ENCODE results near the gene LRRC9. TPM values are rescaled to one million over a fixed set of nuclear protein-coding genes. Genes with fewer than 3 reads are reported as not detected.

Gene LRRC9
- total RNA-seq, 6 donors from 2014 or later = 0.30 TPM; not detected in 5

DNA sequence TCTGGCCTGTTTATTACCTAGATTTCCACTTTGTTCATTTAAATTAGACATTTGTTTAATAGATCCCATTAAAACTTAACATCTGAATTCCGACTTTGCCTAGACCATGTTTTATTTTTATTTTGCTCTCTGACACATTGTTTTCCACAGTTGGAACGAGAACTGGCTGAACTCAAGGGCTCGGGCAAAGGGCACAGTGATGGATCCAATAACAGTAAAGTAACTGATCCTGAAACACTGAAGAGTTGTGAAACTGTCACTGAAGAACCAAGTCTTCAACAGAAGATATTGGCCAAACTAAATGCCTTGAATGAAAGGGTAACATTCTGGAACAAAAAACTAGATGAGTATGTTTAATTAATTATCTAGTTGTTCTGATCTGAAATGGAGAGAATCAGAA, 39.7 kb downstream of the LRRC9 start:
- no peak overlapping the region for H3K4me3 ChIP-seq
- WGBS, 2 donors = 82% methylated on average over 3 of the region's 3 CpGs
- DNase-seq = no peak
- no peaks in the 10 kb centered on the region for H3K36me3 ChIP-seq
- TF ChIP-seq, protein P1, sequence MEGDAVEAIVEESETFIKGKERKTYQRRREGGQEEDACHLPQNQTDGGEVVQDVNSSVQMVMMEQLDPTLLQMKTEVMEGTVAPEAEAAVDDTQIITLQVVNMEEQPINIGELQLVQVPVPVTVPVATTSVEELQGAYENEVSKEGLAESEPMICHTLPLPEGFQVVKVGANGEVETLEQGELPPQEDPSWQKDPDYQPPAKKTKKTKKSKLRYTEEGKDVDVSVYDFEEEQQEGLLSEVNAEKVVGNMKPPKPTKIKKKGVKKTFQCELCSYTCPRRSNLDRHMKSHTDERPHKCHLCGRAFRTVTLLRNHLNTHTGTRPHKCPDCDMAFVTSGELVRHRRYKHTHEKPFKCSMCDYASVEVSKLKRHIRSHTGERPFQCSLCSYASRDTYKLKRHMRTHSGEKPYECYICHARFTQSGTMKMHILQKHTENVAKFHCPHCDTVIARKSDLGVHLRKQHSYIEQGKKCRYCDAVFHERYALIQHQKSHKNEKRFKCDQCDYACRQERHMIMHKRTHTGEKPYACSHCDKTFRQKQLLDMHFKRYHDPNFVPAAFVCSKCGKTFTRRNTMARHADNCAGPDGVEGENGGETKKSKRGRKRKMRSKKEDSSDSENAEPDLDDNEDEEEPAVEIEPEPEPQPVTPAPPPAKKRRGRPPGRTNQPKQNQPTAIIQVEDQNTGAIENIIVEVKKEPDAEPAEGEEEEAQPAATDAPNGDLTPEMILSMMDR (IDR thresholded peaks at IDR 0.05) = no peak
- TF ChIP-seq POLR2A (IDR thresholded peaks at IDR 0.05) (no peak), POLR2AphosphoS5 (IDR thresholded peaks at IDR 0.05) (no peak), EP300 (IDR thresholded peaks at IDR 0.05) (no peak)
- no peak for ATAC-seq (ENCODE audit: low FRiP score in 2 of 2)
- no peaks in the 10 kb centered on the region for H3K4me1 ChIP-seq
- no peaks in the 10 kb centered on the region for H3K9me3 ChIP-seq
- H3K27ac ChIP-seq = no peak overlapping the region
- no peaks in the 10 kb centered on the region for H3K27me3 ChIP-seq

DNA sequence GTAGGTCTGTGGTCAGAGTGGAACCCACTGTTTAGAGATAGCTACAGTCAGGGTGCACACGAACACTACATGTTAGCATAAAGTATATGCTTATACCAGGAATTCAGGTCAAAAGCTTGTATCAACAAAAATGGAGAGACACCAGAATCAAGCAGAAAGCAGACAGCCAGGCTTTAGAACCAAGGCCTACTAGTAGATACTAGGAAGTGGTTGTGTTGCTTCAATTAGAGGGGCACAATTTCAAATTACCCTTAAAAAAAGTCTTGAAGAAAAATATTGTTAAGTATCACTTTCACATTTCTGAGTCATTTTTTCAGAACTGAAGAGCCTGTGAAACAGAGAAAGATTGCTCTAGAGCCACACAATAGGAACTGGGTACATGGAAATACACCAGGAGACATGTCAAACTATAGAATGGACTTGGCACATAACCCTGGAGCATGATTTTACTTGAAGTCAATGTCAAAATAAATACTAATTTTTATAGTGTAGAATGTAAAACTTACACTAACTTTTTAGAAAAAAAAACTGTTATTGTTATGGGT, 41.6 kb downstream of the LRRC9 start:
- no peak overlapping the region for H3K4me3 ChIP-seq
- H3K27me3 ChIP-seq = no peaks in the 10 kb centered on the region
- H3K27ac ChIP-seq = no peak overlapping the region
- peaks cover 0 to 6% (median 0%) of the 10 kb centered on the region in 4 donors for H3K4me1 ChIP-seq
- 57 to 75% methylated on average over 1 of the region's 1 CpG for WGBS, 2 donors
- ATAC-seq (ENCODE audit: low FRiP score in 2 of 2) (no peak), DNase-seq (no peak)
- TF ChIP-seq POLR2A (IDR thresholded peaks at IDR 0.05) = no peak
- no peak for TF ChIP-seq POLR2AphosphoS5 (IDR thresholded peaks at IDR 0.05)
- TF ChIP-seq, protein P1 (IDR thresholded peaks at IDR 0.05) = no peak
- no peak for TF ChIP-seq EP300 (IDR thresholded peaks at IDR 0.05)
- H3K9me3 ChIP-seq = no peaks in the 10 kb centered on the region
- H3K36me3 ChIP-seq = no peaks in the 10 kb centered on the region

DNA sequence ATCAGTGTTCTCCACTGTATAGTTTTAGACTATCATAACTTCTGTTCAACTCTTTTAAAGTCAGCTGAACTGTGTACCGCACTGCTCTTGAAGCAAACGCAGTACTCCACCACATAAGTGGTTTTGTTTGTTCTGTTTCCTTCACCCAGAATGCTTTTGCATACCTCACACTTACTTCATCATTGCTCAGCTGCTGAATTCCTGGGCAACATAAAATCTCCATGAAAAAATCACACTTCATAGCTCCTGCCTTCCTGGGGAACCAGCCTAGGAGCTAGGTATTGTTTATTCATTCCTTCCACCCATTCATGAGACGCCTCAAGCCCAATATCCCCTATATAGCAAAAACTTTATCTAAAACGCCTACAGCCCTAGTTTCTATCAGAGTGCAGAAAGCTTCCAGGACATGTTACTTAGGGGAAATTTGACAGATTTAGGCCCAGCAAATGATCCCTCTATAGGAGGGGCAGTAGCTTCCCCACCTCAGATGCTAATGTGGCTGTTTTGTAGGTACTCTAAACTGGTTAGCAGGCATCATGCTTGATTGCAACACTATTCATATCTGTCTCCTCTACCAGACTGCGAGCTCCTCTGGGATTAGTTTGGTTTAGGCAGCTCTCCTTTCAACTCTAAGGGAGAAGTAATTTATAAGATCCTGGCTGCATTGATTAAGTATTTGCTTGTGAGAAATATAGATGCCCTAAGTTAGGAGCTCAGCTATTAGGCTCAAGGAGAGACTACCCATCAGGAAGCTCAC, 44.5 kb downstream of the LRRC9 start:
- DNase-seq = no peak
- WGBS, 2 donors = 37 to 44% methylated on average over 5 of the region's 5 CpGs

DNA sequence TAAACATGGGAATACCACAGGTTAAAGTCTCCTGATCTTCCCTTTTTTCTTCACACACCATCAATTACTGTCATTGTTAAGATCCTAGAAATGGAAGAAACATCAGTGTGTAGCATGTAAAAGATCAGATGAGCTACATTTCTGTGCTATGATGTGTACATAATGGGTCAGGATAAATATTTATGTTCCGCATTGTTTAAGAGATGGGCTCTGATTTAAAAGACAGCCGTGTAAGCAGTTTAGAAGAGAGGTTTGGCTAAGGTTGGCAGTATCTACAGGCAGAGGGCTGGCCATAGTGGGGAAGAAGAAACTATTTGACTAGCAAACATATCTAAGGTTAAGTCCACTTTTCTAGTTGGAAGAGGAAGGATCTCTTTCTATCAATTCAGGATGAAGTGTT, 49.4 kb downstream of the LRRC9 start:
- Histone ChIP-seq H3K27me3 (no peaks in the 10 kb centered on the region), H3K36me3 (no peaks in the 10 kb centered on the region), H3K9me3 (no peaks in the 10 kb centered on the region), H3K4me3 (no peak overlapping the region), H3K4me1 (peaks cover 0 to 6% (median 0%) of the 10 kb centered on the region in 4 donors), H3K27ac (no peak overlapping the region)
- DNase-seq (no peak), ATAC-seq (ENCODE audit: low FRiP score in 2 of 2) (no peak)
- 57 to 80% methylated on average over 2 of the region's 2 CpGs for WGBS, 2 donors
- no peak for TF ChIP-seq POLR2AphosphoS5 (IDR thresholded peaks at IDR 0.05)
- no peak for TF ChIP-seq POLR2A (IDR thresholded peaks at IDR 0.05)
- no peak for TF ChIP-seq EP300 (IDR thresholded peaks at IDR 0.05)
- TF ChIP-seq, protein P1 (IDR thresholded peaks at IDR 0.05) = no peak

More for the DNA sequence above, 44.5 kb downstream of the LRRC9 start:
- H3K27ac ChIP-seq = no peak overlapping the region
- no peak for TF ChIP-seq POLR2A (IDR thresholded peaks at IDR 0.05)
- TF ChIP-seq, protein P1 (IDR thresholded peaks at IDR 0.05) = no peak
- TF ChIP-seq POLR2AphosphoS5 (IDR thresholded peaks at IDR 0.05) = no peak
- no peak for TF ChIP-seq EP300 (IDR thresholded peaks at IDR 0.05)
- H3K4me1 ChIP-seq = peaks cover 0 to 6% (median 0%) of the 10 kb centered on the region in 4 donors
- H3K9me3 ChIP-seq = no peaks in the 10 kb centered on the region
- ATAC-seq (ENCODE audit: low FRiP score in 2 of 2) = no peak
- no peaks in the 10 kb centered on the region for H3K36me3 ChIP-seq
- no peak overlapping the region for H3K4me3 ChIP-seq
- no peaks in the 10 kb centered on the region for H3K27me3 ChIP-seq

All from upper lobe of left lung (tissue), 6 donors.